ENCODE data around the gene PDCD1.
"Not testable (repeated sequence)": the region's sequence is repeated elsewhere in the genome, so short reads cannot be mapped to it uniquely, and the experiment has no call there.

Gene PDCD1
- total RNA-seq = 0 to 6.9 (median 0.25) reads per million in 18 experiments

- no peak for DNase-seq
Observed at GRCh38 chr2:241858206-241859016, at the start of gene PDCD1. PDCD1 (minus strand) TSS chr2:241858894; CDS start chr2:241858838, 56 bp downstream.

GRCh38 chr2:241907831-241908230 is 49.1 kb upstream of the PDCD1 start:
- not testable (repeated sequence) for DNase-seq

GRCh38 chr2:241906826-241907570 is 48.3 kb upstream of the PDCD1 start:
- no peak for DNase-seq

GRCh38 chr2:241906378-241906770 is 47.7 kb upstream of the PDCD1 start:
- not testable (repeated sequence) for DNase-seq

- no peak for DNase-seq
Observed at GRCh38 chr2:241905716-241906377, 47.2 kb upstream of the PDCD1 start.

GRCh38 chr2:241904791-241905710 is 46.4 kb upstream of the PDCD1 start:
- no peak for DNase-seq

- DNase-seq = no peak
Observed at GRCh38 chr2:241904011-241904718, 45.5 kb upstream of the PDCD1 start.

- no peak for DNase-seq
Observed at GRCh38 chr2:241903121-241904010, 44.7 kb upstream of the PDCD1 start.

GRCh38 chr2:241902357-241902991 is 43.8 kb upstream of the PDCD1 start:
- DNase-seq = no peak

- DNase-seq = no peak
Observed at GRCh38 chr2:241901500-241902351, 43.0 kb upstream of the PDCD1 start.

- DNase-seq = no peak
Observed at GRCh38 chr2:241901018-241901380, 42.3 kb upstream of the PDCD1 start.

GRCh38 chr2:241900251-241901017 is 41.7 kb upstream of the PDCD1 start:
- DNase-seq = no peak

GRCh38 chr2:241898463-241899270 is 40.0 kb upstream of the PDCD1 start:
- no peak for DNase-seq

- no peak for DNase-seq
Observed at GRCh38 chr2:241897231-241897916, 38.7 kb upstream of the PDCD1 start.

- peak in 1 of 2 donors; percentile 3 for DNase-seq
Observed at GRCh38 chr2:241896746-241897201, 38.1 kb upstream of the PDCD1 start.
